Vagina (tissue), 1 donor: ENCODE data around the gene MGST2. TPM values are rescaled to one million over a fixed set of nuclear protein-coding genes. Genes with fewer than 3 reads are reported as not detected.

Experiments
- total RNA-seq: library from RNA; depleted of rRNA; stranded (reverse); fragments of >200 nt; gene quantifications from one replicate; pipeline ENCODE4 v1.2.3, GENCODE V29; 2016

The MGST2 gene
- total RNA-seq, 1 donor from 2014 or later: 78.3 TPM

Other genes with a start within 250 kb of the MGST2 start
- 10.1 TPM for gene RAB33B, start 211.7 kb upstream of the MGST2 start, total RNA-seq
- 51.8 TPM for gene SETD7, start 109.6 kb upstream of the MGST2 start, total RNA-seq